Lung (tissue), 12 donors: ENCODE data around the gene RGS7. TPM values are rescaled to one million over a fixed set of nuclear protein-coding genes. Genes with fewer than 3 reads are reported as not detected.
"Not testable (repeated sequence)": the region's sequence is repeated elsewhere in the genome, so short reads cannot be mapped to it uniquely, and the experiment has no call there.

ENCODE experiments used
- ATAC-seq: fragments of 200-7000 bp; cut with Tn5 transposase; one replicate; pipeline ENCODE4 v1.9.1; 2020; ENCODE audit warnings: moderate number of reproducible peaks; ENCODE audit not compliant: insufficient read depth, low FRiP score
- DNase-seq, 3 donors: peaks; one replicate each; pipeline ENCODE4 v3.0.0-alpha.2; 2013 to 2017
- H3K27ac ChIP-seq, 2 donors: one replicate each; pipeline ENCODE4 v1.5.1; 2013; ENCODE audit warnings: mild to moderate bottlenecking in 2 of 2, moderate library complexity in 2 of 2, control low read depth in 1 of 2, inconsistent platforms in 1 of 2, low read depth in 1 of 2, low read length in 1 of 2
- H3K27me3 ChIP-seq, 3 donors: one replicate each; pipeline ENCODE4 v1.5.1; 2013; ENCODE audit warnings: low read length in 2 of 3; ENCODE audit not compliant: control insufficient read depth in 3 of 3, insufficient read depth in 3 of 3
- H3K36me3 ChIP-seq, 4 donors: one replicate each; pipeline ENCODE4 v1.5.1; 2013; ENCODE audit warnings: low read length in 4 of 4, mild to moderate bottlenecking in 1 of 4, moderate library complexity in 1 of 4; ENCODE audit not compliant: control insufficient read depth in 4 of 4, insufficient read depth in 4 of 4
- H3K4me1 ChIP-seq, 5 donors: one replicate each; pipeline ENCODE4 v1.5.1; 2013; ENCODE audit warnings: low read length in 5 of 5, mild to moderate bottlenecking in 2 of 5, moderate library complexity in 1 of 5; ENCODE audit not compliant: control insufficient read depth in 5 of 5, insufficient read depth in 5 of 5
- H3K4me3 ChIP-seq: one replicate; pipeline ENCODE4 v1.5.1; 2013; ENCODE audit warnings: mild to moderate bottlenecking, control low read depth, moderate library complexity
- H3K9ac ChIP-seq, 2 donors: one replicate each; pipeline ENCODE4 v1.5.1; 2013; ENCODE audit warnings: low read length in 2 of 2, control low read depth in 1 of 2; ENCODE audit not compliant: insufficient read depth in 1 of 2
- H3K9me3 ChIP-seq, 4 donors: one replicate each; pipeline ENCODE4 v1.5.1; 2013; ENCODE audit warnings: low read length in 3 of 4, mild to moderate bottlenecking in 1 of 4, moderate library complexity in 1 of 4; ENCODE audit not compliant: control insufficient read depth in 4 of 4, insufficient read depth in 3 of 4
- WGBS, 2 donors: extraction: QIAGEN DNeasy Blood & Tissue Kit; methylation state at CpG; one replicate each; pipeline ENCODE4 v1.1.7; 2013; 5-methylcytosine and 5-hydroxymethylcytosine counted together
- polyA plus RNA-seq, 2 donors: library from polyadenylated mRNA; stranded (reverse); fragments of 200-250 nt; gene quantifications; one replicate each; pipeline ENCODE4 v1.2.1, GENCODE V29; 2013
- total RNA-seq, 2 donors: library from RNA; depleted of rRNA in 1 of 2; stranded (reverse); fragments of >200 nt in 1 of 2; gene quantifications; one replicate each; pipeline ENCODE4 v1.2.1, GENCODE V29; 2014 to 2021
- TF ChIP-seq, protein P1 (sequence below): IDR thresholded peaks from 2 replicates; pipeline ENCODE4 v1.5.1; 2012; ENCODE audit warnings: mild to moderate bottlenecking; ENCODE audit errors: control extremely low read depth, extremely low read depth
- donor health status: control.
- donor health status: control.
- donor health status: Bipolar disorder and iron deficiency.
- donor health status: healthy.
- donor health status: DM: yes; HTN: yes; CAD: no.

RGS7 gene
- total and polyA plus RNA-seq, 4 donors: 0.06 to 0.25 (median 0.08) TPM; not detected in 1

DNA sequence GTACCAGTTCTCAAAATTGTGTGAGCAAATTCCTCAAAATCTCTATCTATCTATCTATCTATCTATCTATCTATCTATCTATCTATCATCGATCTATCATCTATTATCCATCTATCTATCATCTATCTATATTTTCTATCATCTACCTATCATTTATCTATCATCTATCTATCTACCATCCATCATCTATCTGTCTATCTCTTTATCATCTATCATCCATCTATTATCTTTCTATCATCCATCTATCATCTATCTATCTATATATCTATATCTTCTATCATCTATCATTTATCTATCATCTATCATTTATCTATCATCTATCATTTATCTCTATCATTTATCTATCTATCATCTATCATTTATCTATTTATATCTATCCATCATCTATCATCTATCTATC, 380.3 kb downstream of the RGS7 start:
- no peaks in the 10 kb centered on the region for H3K36me3 ChIP-seq
- TF ChIP-seq, protein P1, sequence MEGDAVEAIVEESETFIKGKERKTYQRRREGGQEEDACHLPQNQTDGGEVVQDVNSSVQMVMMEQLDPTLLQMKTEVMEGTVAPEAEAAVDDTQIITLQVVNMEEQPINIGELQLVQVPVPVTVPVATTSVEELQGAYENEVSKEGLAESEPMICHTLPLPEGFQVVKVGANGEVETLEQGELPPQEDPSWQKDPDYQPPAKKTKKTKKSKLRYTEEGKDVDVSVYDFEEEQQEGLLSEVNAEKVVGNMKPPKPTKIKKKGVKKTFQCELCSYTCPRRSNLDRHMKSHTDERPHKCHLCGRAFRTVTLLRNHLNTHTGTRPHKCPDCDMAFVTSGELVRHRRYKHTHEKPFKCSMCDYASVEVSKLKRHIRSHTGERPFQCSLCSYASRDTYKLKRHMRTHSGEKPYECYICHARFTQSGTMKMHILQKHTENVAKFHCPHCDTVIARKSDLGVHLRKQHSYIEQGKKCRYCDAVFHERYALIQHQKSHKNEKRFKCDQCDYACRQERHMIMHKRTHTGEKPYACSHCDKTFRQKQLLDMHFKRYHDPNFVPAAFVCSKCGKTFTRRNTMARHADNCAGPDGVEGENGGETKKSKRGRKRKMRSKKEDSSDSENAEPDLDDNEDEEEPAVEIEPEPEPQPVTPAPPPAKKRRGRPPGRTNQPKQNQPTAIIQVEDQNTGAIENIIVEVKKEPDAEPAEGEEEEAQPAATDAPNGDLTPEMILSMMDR: no peak
- no peaks in the 10 kb centered on the region for H3K27me3 ChIP-seq
- no peak overlapping the region for H3K9ac ChIP-seq
- peaks cover 0 to 5% (median under 1%) of the 10 kb centered on the region in 4 donors for H3K9me3 ChIP-seq
- H3K4me3 ChIP-seq: no peak overlapping the region
- no peak for ATAC-seq
- DNase-seq: no peak
- no peaks in the 10 kb centered on the region for H3K4me1 ChIP-seq
- H3K27ac ChIP-seq: no peak overlapping the region
- 83 to 93% methylated on average over 1 of the region's 1 CpG for WGBS, 2 donors

GRCh38 chr1:240973875-240974274, 383.1 kb downstream of the RGS7 start:
- peaks cover 0 to 5% (median under 1%) of the 10 kb centered on the region in 4 donors for H3K9me3 ChIP-seq
- TF ChIP-seq, protein P1: no peak
- H3K9ac ChIP-seq: no peak overlapping the region
- no peak overlapping the region for H3K27ac ChIP-seq
- ATAC-seq (no peak), DNase-seq (no peak)
- no peaks in the 10 kb centered on the region for H3K4me1 ChIP-seq
- no peaks in the 10 kb centered on the region for H3K27me3 ChIP-seq
- H3K36me3 ChIP-seq: no peaks in the 10 kb centered on the region
- 84 to 88% methylated on average over 3 of the region's 3 CpGs for WGBS, 2 donors
- H3K4me3 ChIP-seq: no peak overlapping the region

DNA sequence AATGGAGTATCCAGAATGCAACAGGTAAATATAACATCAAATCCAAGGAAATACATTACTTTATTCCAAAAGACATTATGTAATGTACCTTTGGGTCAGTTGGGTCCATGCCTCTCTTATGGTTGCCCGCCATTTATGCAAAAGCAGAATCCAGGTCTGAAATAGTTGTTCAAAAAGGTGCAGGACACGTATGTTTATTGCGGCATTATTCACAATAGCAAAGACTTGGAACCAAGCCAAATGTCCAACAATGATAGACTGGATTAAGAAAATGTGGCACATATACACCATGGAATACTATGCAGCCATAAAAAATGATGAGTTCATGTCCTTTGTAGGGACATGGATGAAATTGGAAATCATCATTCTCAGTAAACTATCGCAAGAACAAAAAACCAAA, 384.9 kb downstream of the RGS7 start:
- H3K27me3 ChIP-seq, DNase-seq, H3K4me3 ChIP-seq, H3K27ac ChIP-seq, H3K36me3 ChIP-seq, ATAC-seq, H3K4me1 ChIP-seq, H3K9me3 ChIP-seq, H3K9ac ChIP-seq: not testable (repeated sequence)
- WGBS, 2 donors: 92 to 96% methylated on average over 3 of the region's 4 CpGs

DNA sequence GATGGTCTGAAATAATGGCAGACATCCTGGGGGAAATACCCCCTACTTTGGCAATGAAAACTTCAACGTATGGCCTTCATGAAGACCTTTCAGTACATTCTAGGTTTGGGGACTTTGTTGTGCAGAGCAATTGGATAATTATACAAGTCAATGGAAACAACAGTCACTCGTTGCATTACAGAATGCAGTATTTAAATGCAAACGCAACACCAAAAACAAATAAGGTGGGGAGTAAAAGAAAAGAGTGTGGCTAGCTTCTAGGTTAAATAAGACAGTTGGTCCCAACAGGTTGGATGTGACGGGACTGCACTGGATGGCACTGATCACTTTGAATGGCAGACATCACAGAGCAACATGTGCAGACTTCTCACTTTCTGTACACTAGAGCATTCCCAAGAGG, 386.8 kb downstream of the RGS7 start:
- H3K4me1 ChIP-seq: no peaks in the 10 kb centered on the region
- 68 to 73% methylated on average over 4 of the region's 4 CpGs for WGBS, 2 donors
- no peaks in the 10 kb centered on the region for H3K36me3 ChIP-seq
- DNase-seq: no peak
- TF ChIP-seq, protein P1: no peak
- H3K27me3 ChIP-seq: peaks cover 0 to under 1% (median 0%) of the 10 kb centered on the region in 3 donors
- H3K4me3 ChIP-seq: no peak overlapping the region
- no peak for ATAC-seq
- no peaks in the 10 kb centered on the region for H3K9me3 ChIP-seq
- no peak overlapping the region for H3K27ac ChIP-seq
- no peak overlapping the region for H3K9ac ChIP-seq
